ENCODE results near the gene MBNL2. TPM values are rescaled to one million over a fixed set of nuclear protein-coding genes. Genes with fewer than 3 reads are reported as not detected.

Gene MBNL2
- total and polyA plus RNA-seq, 10 of the 15 experiments (the other 5 are each of a cell fraction or from before 2014, with no cell fraction given): 1.6 to 9.7 (median 6.7) TPM

GRCh38 chr13:97376981-97377380 lies 154.8 kb downstream of the MBNL2 start (continued):
- TF ChIP-seq PBX3 (IDR thresholded peaks at IDR 0.05; ENCODE audit: insufficient replicate concordance, low read depth, low read length) (no peak), NFYA (IDR thresholded peaks at IDR 0.05; ENCODE audit: borderline replicate concordance, low read depth, low read length) (no peak)

- BruUV-seq (replicated peaks): no TSS peak
- POLR2A ChIA-PET: no interaction called here
- H3K79me2 ChIP-seq (ENCODE audit: control insufficient read depth, insufficient read depth, low read length): no peaks in the 10 kb centered on the region
- no peak for TF ChIP-seq CBX3 (IDR thresholded peaks at IDR 0.05; ENCODE audit: borderline replicate concordance, low read depth)
- no peak for TF ChIP-seq GABPA (IDR thresholded peaks at IDR 0.05; ENCODE audit: low read depth)
- no peak for TF ChIP-seq SUPT20H (IDR thresholded peaks at IDR 0.05; ENCODE audit: borderline replicate concordance, control insufficient read depth, low read depth, low read length)
- no peak for TF ChIP-seq MLLT1 (IDR thresholded peaks at IDR 0.05)
- no peak for TF ChIP-seq KDM1A (IDR thresholded peaks at IDR 0.05; ENCODE audit: borderline replicate concordance)
- no peak for TF ChIP-seq CTCF (IDR thresholded peaks at IDR 0.05 in 2 of 3, conservative IDR thresholded peaks at IDR 0.05 in 1 of 3; ENCODE audit: control insufficient read depth in 2 of 3, extremely low read depth in 1 of 3, insufficient read depth in 1 of 3, low read depth in 3 of 3, low read length in 3 of 3)
- no peak for TF ChIP-seq MXI1 (IDR thresholded peaks at IDR 0.05; ENCODE audit: low read depth, low read length)
- no peak for TF ChIP-seq CEBPB (IDR thresholded peaks at IDR 0.05; ENCODE audit: borderline replicate concordance in 1 of 2, low read depth in 2 of 2, low read length in 2 of 2)
- TF ChIP-seq WRNIP1 (IDR thresholded peaks at IDR 0.05; ENCODE audit: borderline replicate concordance, low read depth, low read length): no peak
- TF ChIP-seq CBX5 (IDR thresholded peaks at IDR 0.05; ENCODE audit: low read depth): no peak
- no peak for TF ChIP-seq ATF2 (IDR thresholded peaks at IDR 0.05; ENCODE audit: low read length)
- TF ChIP-seq ELK1 (IDR thresholded peaks at IDR 0.05; ENCODE audit: low read depth, low read length): no peak
- no peak for TF ChIP-seq CHD4 (IDR thresholded peaks at IDR 0.05)
- TF ChIP-seq SIN3A (IDR thresholded peaks at IDR 0.05; ENCODE audit: low read depth, low read length): no peak
These were observed 157.3 kb downstream of the MBNL2 start for GRCh38 chr13:97379386-97379785.

More at GRCh38 chr13:97379386-97379785, 157.3 kb downstream of the MBNL2 start:
- H3K9ac ChIP-seq (ENCODE audit: control insufficient read depth, insufficient read depth, low read length): no peak overlapping the region
- intact Hi-C loops (cut with micrococcal nuclease; ENCODE audit: unreplicated experiment): no loop called here
- H3K4me1 ChIP-seq (ENCODE audit: control insufficient read depth, insufficient read depth, low read length): no peaks in the 10 kb centered on the region
- CTCF ChIA-PET: no interaction called here
- no peak overlapping the region for H3K4me2 ChIP-seq (ENCODE audit: control insufficient read depth, insufficient read depth)
- DNase-seq (ENCODE audit: low read depth, low spot score) (no peak), ATAC-seq (no peak), FAIRE-seq (no peak)
- H3K9me3 ChIP-seq (replicated peaks; ENCODE audit: control insufficient read depth, insufficient read depth, low read length): no peaks in the 10 kb centered on the region
- no peaks in the 10 kb centered on the region for H3K36me3 ChIP-seq (ENCODE audit: control insufficient read depth in 2 of 2, insufficient read depth in 2 of 2, low read length in 1 of 2)
- H3K27ac ChIP-seq (ENCODE audit: control insufficient read depth, insufficient read depth): no peak overlapping the region
- H3K4me3 ChIP-seq: no peak overlapping the region
- in situ Hi-C loops (cut with MboI): no loop called here
- WGBS (ENCODE audit: insufficient coverage, insufficient replicate concordance, low lambda C conversion rate, missing lambda C conversion rate): 62% methylated on average over 4 of the region's 5 CpGs
- H2AFZ ChIP-seq (ENCODE audit: control insufficient read depth, low read depth, low read length): no peak overlapping the region
- no peaks in the 10 kb centered on the region for H4K20me1 ChIP-seq (ENCODE audit: control insufficient read depth, insufficient read depth)
- SMC1A ChIA-PET (ENCODE audit: uncharacterized antibody, unreplicated experiment): no interaction called here
- RAD21 ChIA-PET (ENCODE audit: unreplicated experiment): no interaction called here
- no peaks in the 10 kb centered on the region for H3K27me3 ChIP-seq (replicated peaks in 1 of 2; ENCODE audit: control insufficient read depth in 2 of 2, insufficient read depth in 2 of 2, low read length in 1 of 2)

All from GM12878 (cell line).